Iris pigment epithelial cell (primary cell): ENCODE data around the gene ELMO1.

Source experiments
- DNase-seq: peaks from one replicate; pipeline ENCODE4 v3.0.0-alpha.2; 2011; ENCODE audit warnings: low read depth

ELMO1 gene

DNA sequence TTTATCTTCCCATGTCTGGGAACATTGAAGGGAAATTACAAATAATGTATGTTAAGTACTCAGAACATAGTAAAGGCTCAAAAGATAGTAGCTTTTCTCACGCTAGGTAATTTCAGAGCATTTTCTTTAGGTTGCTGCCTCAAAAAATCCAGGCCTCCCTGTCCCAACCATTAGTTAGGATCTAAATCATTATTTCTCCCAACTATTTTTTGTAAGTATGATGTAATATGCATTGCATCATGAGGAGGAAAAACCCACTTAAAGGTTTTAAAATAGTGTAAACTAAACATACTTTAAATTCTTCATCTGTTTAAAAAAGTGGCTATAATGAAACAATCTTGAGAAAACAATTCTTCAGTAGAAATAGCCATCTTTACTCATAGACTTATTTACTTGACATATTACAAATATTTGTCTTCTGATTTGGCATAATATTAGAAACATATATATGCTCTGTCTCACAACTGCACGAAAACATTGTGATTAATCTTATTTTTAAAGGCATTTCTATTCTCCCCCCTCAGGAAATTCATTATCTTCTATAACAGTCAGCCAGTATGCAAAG lies 329.3 kb downstream of the ELMO1 start:
- no peak for DNase-seq

DNA sequence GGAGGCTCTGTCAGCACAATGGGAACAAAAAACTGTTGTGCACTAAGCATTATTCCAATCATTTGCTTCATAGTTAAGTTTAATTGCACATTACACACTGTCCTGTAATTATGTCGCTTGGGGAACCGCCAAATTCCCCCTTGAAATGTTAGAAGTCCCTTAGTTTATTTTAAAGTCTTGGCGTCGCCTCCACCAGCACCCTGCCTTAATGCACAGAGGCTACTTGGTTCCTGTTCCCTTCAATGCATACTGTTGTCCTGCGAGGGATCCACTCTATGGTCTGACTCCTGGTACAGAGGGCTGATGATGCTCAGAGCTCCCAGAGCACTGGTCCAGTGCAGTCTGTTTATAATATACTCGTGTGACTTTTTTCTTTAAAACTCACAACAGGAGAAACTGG lies 330.7 kb downstream of the ELMO1 start:
- DNase-seq, result no peak

GRCh38 chr7:37117292-37117691 lies 331.4 kb downstream of the ELMO1 start:
- no peak for DNase-seq

DNA sequence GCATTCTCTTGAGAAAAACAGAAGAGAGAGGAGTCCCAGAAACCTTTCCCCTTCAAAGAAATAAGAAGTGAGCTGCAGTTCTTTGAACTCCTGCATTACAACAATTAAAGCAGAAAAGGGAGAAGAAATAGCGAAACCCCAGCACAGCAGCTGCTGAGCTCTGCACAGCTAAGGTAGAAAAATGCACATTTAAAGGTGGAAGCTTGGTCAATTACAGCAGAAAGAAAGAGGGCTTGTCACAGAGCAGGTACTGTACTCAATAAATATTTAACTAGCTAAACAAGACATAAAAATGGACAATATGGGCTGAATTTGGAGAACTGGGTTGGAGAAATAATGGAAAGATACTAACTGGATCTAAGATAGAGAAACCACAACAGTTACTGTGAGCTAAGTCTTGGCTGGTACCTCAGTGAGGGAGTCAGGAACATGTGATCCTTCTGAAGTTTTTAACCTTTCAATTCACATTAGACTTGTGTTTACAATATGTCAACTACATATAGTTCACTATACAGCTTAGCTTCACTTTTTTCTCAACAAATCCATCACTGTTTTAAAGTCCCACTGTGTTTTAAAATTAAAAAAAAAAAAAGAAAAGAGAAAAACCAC lies 332.5 kb downstream of the ELMO1 start:
- no peak for DNase-seq

DNA sequence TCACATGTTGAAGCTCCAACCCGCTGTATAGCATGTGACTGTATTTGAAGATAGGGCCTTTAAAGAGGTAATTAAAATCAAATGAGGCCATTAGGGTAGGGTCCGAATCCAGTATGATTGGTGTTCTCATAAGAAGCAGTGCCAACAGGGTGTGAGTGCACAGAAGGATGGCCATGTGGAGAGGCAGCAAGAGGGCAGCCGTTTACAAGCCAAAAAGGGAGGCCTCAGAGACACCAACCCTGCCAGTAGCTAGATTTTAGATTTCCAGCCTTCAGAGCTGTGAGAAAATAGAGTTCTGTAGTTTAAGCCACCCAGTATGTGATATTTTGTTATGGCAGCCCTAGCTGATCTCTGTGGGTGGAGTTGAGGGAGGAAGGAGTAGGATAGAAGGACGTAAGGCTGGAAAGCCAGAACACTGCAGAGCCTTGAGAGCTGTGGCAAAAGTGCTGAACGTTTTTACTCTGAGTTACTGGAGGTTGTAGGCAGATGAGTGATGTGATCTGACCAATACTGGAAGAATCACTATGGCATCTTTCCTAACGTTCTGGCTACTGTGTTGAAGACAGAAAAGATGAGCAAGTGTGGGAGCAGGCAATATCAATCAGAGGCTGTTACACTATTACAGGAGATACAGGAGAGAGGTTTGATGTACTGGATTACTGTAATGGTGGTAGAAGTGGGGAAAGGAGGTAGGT lies 334.9 kb downstream of the ELMO1 start:
- no peak for DNase-seq

GRCh38 chr7:37112876-37113275 lies 335.8 kb downstream of the ELMO1 start:
- no peak for DNase-seq

DNA sequence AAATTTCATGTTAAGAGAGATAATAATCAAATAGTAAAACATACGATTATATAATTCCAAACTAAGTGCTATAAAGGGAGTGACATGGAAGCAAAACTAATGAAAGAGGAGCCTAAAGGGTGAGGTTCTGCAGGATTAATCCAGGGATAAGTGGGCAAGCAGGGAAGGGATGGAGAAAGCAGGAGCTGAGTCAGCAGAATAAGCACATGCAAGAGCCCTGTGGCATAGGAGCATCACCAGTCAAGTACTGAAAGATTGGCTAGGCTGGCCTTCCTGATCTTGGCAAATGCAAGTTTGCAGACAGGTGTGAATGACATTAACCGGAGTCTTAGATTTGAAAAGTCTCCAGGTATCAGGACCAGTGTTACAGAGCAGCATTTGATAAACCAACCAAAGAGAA lies 336.4 kb downstream of the ELMO1 start:
- DNase-seq, result no peak

GRCh38 chr7:37111459-37111858 lies 337.2 kb downstream of the ELMO1 start:
- no peak for DNase-seq

- no peak for DNase-seq
Measured at GRCh38 chr7:37110660-37111424, 337.8 kb downstream of the ELMO1 start.

GRCh38 chr7:37109843-37110242 lies 338.8 kb downstream of the ELMO1 start:
- DNase-seq, result no peak

DNA sequence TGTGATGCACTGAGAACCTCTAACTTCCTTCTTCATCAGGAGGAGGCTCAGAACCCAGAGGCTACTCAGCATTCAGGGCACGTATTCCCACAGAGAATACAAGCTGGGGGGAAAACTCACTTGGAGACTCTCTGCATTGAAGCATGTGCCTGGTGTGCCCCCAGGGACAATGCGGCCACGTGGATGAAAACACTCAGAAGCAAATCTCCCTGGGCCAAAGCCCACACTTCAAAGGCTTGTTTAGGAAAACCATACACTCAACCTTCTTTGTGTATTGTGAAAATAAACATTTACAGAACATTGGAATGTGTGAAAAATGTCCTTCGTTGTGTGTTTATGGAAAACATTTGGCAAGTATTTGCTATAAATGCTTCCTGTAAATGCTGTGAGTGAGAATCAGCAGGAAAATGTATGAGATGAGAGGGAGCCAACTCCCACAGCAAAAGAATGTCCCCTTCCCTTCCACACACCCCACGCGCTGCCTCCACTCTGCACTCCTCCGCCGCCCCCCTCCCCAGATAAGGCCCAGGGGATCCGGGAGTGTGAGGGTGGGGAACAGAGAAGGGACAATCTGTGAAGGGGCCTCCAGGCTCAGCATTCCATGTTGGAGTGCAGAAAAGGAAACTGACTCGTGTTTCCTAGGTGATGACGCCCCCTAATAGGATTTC lies 339.5 kb downstream of the ELMO1 start:
- DNase-seq, result no peak

- no peak for DNase-seq
Measured at GRCh38 chr7:37108615-37109014, 340.0 kb downstream of the ELMO1 start.

DNA sequence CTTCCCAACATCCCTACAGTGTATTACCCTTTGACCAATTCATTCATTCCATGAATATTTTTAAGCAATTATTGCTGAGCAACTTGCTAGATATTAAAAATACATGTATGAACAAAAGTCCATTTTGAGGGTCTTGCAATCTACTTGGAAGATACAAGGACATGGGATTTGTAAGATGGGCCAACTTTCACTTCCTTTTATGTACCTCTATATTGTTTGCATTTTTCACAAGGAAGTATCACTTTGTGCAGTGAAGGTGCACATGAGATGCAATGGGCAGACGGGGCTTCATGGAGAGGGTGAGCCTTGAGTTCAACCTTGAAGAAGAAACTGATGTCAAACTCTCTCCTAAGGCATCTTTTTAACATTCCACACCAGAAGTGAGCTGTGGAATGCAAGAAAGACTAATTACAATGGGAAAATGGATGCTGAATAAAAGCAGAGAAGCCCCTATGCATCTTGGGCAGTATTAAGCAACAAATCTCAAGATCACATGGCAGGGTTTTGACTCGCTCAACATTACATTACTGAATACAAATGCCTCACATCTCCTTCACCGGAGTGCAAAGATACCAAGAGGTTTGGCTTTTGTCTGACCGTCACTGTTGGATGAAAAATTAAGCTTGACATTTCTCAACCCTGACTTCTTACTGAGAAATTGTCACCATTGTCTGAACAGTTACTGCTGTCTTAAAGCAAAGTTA lies 341.5 kb downstream of the ELMO1 start:
- DNase-seq, result no peak

GRCh38 chr7:37105762-37106161 lies 342.9 kb downstream of the ELMO1 start:
- DNase-seq, result no peak

- no peak for DNase-seq
Measured at GRCh38 chr7:37104822-37105518, 343.7 kb downstream of the ELMO1 start.

- DNase-seq, result no peak
Measured at GRCh38 chr7:37102518-37103137, 346.0 kb downstream of the ELMO1 start.

DNA sequence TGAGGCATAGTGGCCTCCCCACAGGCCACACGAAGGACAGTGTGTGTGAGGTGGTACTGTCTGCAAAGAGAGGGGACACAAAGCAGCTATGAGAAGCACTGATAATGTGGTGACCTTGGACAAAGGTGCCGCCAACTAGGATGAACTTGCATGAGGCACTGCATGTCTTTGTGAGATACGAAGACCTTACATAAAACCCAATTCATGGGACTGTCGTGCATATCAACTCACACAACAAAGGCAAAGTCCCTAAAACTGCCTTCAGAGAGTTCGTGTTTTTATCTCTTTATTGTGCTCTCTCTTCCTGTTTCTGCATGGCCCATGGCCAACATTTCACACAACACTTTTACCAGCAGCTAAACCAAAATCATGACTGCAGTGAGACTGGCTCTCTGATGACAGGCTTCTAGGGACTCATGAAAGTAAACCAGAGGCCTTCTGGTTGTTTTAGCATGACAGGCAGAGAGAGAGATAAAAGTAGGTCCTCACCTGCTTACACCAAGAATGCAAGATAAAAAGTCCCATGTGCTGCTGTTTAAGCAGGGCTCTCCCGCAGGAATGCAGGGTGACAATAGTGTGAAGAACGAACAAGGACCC lies 347.8 kb downstream of the ELMO1 start:
- DNase-seq, result no peak

DNA sequence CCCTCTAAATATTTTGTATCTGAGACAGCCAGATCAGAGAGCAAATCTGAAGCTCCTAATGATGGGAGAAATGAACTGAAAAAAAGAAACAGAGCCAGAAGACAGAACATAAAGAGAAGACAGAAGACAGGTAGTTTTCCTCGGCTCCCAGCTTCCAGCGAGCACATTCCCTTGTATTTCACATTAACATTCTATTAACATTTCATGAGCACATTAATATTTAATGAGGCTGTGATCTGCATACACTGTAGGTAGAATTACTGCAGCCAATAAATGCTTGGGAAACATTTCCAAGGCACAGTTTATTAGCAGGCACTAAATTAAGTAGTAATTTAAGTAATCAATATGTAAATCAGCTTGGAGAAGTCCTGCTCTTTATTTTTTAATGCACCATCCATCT lies 349.9 kb downstream of the ELMO1 start:
- no peak for DNase-seq

DNA sequence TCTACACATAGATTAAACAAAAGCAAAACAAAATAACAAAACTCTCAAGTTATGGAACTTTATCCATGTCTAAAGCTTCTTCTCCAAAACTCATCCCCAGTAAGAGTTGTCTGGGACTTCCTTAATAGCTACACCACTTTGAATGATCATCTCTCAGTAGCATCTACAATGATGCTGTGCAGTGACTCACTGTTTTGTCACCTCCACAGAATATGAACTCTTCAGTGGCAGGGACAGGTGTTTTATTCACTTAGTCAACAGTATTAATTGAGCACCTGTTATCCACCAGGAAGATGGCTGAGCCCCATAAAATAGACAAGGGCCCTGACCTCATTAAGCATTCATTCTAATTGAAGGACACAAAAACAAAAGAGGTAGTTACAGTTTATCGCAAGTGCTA lies 350.7 kb downstream of the ELMO1 start:
- no peak for DNase-seq

- no peak for DNase-seq
Measured at GRCh38 chr7:37097276-37097675, 351.4 kb downstream of the ELMO1 start.
